Gastroesophageal sphincter (tissue), 3 donors: ENCODE data around the gene PIK3IP1.

Experiments used
- EP300 ChIP-seq: sonication (generic); formaldehyde crosslinking; IDR thresholded peaks from one replicate; pipeline ENCODE4 v1.6.1; 2017; ENCODE audit warnings: antibody characterized with exemption, mild to moderate bottlenecking
- POLR2A ChIP-seq, 2 donors: fragments of 450-650 bp; IDR thresholded peaks; one replicate each; pipeline ENCODE4 v1.6.1; 2017; ENCODE audit warnings: antibody characterized with exemption in 2 of 2, mild to moderate bottlenecking in 2 of 2, moderate library complexity in 1 of 2
- POLR2AphosphoS5 ChIP-seq: sonication (generic); formaldehyde crosslinking; IDR thresholded peaks from one replicate; pipeline ENCODE4 v1.6.1; 2017; ENCODE audit warnings: antibody characterized with exemption
- TF ChIP-seq, protein P1 (sequence below), 4 experiments: fragments of 200-600 bp in 2 of 4; fragments of 450-650 bp in 2 of 4; sonication (generic) in 1 of 4; IDR thresholded peaks; one replicate each; pipeline ENCODE4 v1.5.1; 2017 to 2019; ENCODE audit warnings: antibody characterized with exemption in 4 of 4, mild to moderate bottlenecking in 2 of 4, moderate library complexity in 2 of 4

GRCh38 chr22:31271026-31271425 lies 21.3 kb downstream of the PIK3IP1 start:
- TF ChIP-seq, protein P1, sequence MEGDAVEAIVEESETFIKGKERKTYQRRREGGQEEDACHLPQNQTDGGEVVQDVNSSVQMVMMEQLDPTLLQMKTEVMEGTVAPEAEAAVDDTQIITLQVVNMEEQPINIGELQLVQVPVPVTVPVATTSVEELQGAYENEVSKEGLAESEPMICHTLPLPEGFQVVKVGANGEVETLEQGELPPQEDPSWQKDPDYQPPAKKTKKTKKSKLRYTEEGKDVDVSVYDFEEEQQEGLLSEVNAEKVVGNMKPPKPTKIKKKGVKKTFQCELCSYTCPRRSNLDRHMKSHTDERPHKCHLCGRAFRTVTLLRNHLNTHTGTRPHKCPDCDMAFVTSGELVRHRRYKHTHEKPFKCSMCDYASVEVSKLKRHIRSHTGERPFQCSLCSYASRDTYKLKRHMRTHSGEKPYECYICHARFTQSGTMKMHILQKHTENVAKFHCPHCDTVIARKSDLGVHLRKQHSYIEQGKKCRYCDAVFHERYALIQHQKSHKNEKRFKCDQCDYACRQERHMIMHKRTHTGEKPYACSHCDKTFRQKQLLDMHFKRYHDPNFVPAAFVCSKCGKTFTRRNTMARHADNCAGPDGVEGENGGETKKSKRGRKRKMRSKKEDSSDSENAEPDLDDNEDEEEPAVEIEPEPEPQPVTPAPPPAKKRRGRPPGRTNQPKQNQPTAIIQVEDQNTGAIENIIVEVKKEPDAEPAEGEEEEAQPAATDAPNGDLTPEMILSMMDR (IDR thresholded peaks at IDR 0.05) = no peak
- TF ChIP-seq POLR2AphosphoS5 (no peak), POLR2A (IDR thresholded peaks at IDR 0.05) (no peak), EP300 (no peak)
